ENCODE measurements around the gene NFAM1.
A peak's percentile ranks its signal among the peaks of the same experiment; 100 is the strongest.

NFAM1 gene

DNA sequence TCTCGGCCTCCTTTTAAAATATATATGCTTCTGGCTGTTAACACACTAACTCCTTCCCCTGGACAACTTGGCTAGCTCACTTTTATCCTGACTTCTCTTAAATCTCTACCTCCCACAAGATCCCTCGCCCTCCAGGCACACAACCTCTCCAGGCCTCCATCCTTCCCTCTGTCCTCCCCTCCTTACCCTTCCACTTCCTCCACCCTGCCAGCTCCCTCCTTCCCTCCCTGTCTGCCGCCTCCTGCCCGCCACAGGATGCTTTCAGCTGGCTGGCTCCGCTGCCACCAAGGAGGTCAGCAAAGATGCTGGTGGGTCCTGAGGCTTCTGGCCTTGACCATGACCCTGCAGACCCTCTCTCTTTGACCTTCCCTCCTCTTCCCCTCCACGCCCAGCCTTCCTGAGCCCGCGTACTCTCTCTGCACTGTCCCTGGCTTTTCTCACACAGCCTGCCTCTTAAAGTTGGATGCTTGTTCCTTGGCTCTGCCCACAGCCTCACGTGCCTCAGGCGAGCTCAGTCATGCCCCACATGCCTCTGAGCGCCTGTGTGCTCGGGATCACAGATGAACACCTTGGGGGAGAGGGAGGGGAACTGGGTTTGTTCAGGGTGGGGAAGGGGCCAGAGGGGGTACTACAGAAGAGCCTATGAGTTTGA lies 6.7 kb downstream of the NFAM1 start:
- no peak for TF ChIP-seq PAX5 (IDR thresholded peaks at IDR 0.05; ENCODE audit: insufficient read depth, low read length, severe bottlenecking)
- no peak for TF ChIP-seq POLR2A (IDR thresholded peaks at IDR 0.05; ENCODE audit: low read depth, low read length)
- TF ChIP-seq POU2F2 (IDR thresholded peaks at IDR 0.05; ENCODE audit: low read depth, low read length): no peak
- TF ChIP-seq SPI1 (IDR thresholded peaks at IDR 0.05; ENCODE audit: low read depth, low read length): no peak
- no peak for TF ChIP-seq POLR2AphosphoS5 (IDR thresholded peaks at IDR 0.05; ENCODE audit: low read depth, low read length)
- no peak for TF ChIP-seq TAF1 (IDR thresholded peaks at IDR 0.05; ENCODE audit: low read depth, low read length)
- FAIRE-seq: no peak
- DNase-seq (ENCODE audit: insufficient read length, low spot score): no peak

DNA sequence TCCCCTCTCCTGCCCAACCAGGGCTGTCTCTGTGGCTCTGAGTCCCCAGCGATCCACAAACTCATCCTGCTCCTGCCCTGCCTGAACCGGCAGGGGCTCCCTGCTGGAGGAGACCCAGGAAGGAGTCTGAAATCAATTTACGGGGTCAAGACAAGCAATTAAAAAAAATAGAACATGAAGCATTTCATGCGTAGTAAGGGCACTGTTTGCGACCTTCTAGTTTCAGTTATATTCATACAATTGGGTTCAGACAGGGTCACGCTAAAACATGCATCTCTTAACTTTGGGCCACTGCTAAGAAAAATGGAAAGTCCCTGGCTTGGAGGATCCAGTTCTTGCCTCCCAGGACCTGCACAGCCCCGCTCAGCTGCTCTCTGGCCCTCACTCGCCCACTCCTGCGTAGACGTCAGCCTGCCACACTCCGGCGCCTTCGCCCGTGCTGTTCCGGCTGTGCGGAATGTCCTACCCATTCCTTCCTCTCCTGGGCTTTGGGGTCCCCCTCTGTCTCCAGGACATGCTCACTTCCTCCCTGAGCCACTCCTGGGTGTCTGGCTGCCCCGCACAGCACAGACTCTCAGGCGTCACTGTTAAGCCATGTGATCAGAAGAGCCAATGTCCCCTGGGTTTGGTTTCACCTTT lies 12.8 kb downstream of the NFAM1 start:
- no peak for TF ChIP-seq TAF1 (IDR thresholded peaks at IDR 0.05; ENCODE audit: low read depth, low read length)
- peak; percentile 85 for TF ChIP-seq SPI1 (IDR thresholded peaks at IDR 0.05; ENCODE audit: low read depth, low read length)
- peak; percentile 55 for DNase-seq (ENCODE audit: insufficient read length, low spot score)
- peak; percentile 82 for FAIRE-seq

DNA sequence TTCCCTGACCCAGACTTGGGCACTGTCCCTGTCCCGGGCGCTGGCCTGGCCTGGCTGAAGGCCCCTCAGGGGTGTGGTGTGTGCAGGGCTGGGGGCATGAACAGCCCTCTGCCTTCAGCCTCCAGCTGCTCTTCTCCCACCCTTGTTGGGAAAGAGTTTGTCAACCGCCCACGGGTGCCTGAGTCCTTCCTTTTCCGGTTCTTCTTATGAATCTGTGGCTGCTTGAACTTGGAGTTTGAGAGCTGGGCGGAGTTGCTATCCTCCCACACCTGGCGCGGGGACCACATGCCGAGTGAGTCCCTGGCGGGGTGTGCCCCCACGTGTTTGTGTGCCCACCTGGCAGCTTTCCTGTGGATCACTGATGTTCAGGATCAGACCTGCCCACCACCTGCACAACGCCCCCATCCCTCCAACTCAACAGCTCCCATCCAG lies 13.4 kb downstream of the NFAM1 start:
- DNase-seq (ENCODE audit: insufficient read length, low spot score) (no peak), FAIRE-seq (peak; percentile 50)
- no peak for TF ChIP-seq SPI1 (IDR thresholded peaks at IDR 0.05; ENCODE audit: low read depth, low read length)

DNA sequence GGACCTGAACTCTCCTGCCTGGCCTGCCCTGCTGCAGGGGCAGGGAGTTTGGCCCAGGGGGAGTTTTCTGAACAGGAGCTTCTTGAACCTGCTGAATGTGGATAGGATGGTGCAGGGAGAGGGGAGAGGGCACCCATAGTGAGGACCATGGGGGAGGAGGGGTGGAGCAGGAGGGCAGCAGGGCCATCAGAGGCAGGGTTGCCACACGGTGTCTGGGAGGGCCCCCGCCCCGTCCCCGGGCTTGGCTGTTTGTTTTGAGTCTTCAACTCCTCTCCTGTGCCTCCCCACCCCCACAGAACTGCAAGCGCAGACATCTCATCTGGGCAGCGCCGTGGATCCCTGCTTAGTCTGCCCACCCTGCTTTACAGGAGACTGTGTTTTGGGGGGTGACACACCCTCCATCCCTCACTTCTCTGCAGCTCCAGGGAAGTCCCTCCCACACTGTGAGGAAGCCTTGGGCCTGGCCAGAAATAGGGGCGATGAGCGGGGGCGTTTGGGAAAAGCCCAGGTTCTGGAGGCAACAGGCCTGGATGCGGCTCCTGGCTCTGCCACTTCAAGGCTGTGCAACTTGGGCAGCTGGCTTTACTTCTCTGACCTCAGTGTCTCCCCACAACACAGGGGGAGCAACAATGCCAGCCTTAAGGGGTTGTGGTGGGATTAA lies 14.4 kb downstream of the NFAM1 start:
- DNase-seq (ENCODE audit: insufficient read length, low spot score) (no peak), FAIRE-seq (no peak)
- TF ChIP-seq POU2F2 (IDR thresholded peaks at IDR 0.05; ENCODE audit: low read depth, low read length): no peak
- TF ChIP-seq SPI1 (IDR thresholded peaks at IDR 0.05; ENCODE audit: low read depth, low read length): no peak
- TF ChIP-seq PAX5 (IDR thresholded peaks at IDR 0.05; ENCODE audit: insufficient read depth, low read length, severe bottlenecking): no peak

DNA sequence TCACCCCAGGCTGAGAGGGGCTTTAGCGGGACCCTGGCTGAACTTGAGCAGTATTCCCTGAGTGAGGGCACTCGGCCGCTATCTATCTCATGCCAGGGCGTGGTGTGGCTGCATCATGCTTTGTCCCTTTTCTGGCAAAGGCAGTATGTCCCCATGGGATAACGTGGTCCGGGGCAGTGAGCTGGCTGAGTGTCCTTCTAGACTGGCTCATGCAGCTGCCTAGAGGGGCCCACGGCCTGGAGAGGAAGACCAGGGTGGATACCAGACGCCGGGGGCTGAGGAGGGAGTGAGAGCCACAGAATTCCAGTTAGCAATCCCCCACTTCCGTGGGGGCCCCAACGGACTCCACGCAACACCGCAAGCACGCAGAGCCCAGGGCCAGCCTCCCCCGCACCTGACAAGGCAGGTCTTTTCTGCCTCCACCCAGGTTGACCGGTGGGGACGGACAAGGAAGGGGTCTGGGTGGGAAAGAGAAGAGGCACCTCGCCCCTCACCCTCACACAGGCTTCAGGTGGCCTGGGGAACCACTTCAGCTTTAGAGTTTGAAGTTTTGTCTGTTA lies 15.5 kb downstream of the NFAM1 start:
- FAIRE-seq (no peak), DNase-seq (ENCODE audit: insufficient read length, low spot score) (no peak)
- no peak for TF ChIP-seq POLR2A (IDR thresholded peaks at IDR 0.05; ENCODE audit: low read depth, low read length)
- no peak for TF ChIP-seq POLR2AphosphoS5 (IDR thresholded peaks at IDR 0.05; ENCODE audit: low read depth, low read length)
- no peak for TF ChIP-seq TAF1 (IDR thresholded peaks at IDR 0.05; ENCODE audit: low read depth, low read length)
- no peak for TF ChIP-seq PAX5 (IDR thresholded peaks at IDR 0.05; ENCODE audit: insufficient read depth, low read length, severe bottlenecking)
- no peak for TF ChIP-seq POU2F2 (IDR thresholded peaks at IDR 0.05; ENCODE audit: low read depth, low read length)
- TF ChIP-seq SPI1 (IDR thresholded peaks at IDR 0.05; ENCODE audit: low read depth, low read length): no peak

DNA sequence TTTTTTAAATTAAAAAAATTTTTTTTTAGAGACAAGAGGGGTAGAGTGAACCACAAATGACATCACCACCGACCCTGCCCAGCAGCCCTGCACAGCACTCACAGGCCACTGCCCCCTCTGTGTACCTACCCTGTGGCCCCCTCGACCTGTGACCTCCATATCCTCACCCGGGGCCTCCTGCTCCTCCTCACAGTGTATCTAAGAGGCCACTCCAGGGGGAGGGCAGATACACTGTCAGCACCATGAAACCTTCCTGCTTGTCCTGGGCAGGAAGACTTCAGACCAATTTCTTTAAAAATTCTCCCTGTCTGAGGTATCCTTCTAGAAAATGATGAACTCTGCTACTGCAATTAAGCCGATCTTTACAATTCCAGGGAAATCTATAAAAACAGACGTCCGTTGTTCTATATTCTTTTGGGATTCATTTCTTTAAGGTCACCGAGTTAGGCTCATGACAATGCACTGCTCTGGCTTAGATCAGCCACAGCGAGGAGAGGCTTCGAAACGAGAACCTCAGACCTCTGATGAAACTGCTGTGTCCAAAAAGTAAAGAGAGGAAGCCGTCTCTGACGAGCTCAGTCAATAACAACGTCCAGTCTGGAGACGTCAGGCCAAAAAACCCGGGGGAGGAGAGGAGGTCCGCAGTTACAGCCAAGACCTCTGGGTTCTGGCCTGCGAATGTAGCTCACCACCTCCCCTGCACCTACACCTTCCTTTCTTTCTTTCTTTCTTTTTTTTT lies 17.5 kb downstream of the NFAM1 start:
- no peak for DNase-seq (ENCODE audit: insufficient read length, low spot score)
- no peak for FAIRE-seq
- TF ChIP-seq POLR2AphosphoS5 (IDR thresholded peaks at IDR 0.05; ENCODE audit: low read depth, low read length) (no peak), POLR2A (IDR thresholded peaks at IDR 0.05; ENCODE audit: low read depth, low read length) (no peak), POU2F2 (IDR thresholded peaks at IDR 0.05; ENCODE audit: low read depth, low read length) (no peak), TAF1 (IDR thresholded peaks at IDR 0.05; ENCODE audit: low read depth, low read length) (no peak), SPI1 (IDR thresholded peaks at IDR 0.05; ENCODE audit: low read depth, low read length) (no peak), PAX5 (IDR thresholded peaks at IDR 0.05; ENCODE audit: insufficient read depth, low read length, severe bottlenecking) (no peak)

DNA sequence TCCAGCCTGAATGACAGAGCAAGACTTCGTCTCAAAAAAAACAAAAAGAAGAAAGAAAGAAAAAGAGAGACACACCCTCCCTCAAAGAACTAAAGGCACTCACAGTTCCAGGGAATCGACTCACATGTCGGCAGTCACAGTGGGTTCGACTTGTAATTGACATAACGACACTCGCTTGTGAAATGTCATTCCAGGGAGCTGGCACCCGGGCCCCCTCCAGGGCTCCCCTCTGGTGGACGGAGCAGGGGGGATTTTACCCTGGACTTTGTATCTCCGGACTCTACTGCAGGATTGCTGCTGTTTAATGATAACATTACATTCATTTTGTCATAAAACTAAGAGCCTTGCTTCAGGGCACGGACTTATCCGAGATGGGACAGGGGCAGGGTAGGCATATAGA lies 18.2 kb downstream of the NFAM1 start:
- FAIRE-seq (no peak), DNase-seq (ENCODE audit: insufficient read length, low spot score) (no peak)
- no peak for TF ChIP-seq POLR2A (IDR thresholded peaks at IDR 0.05; ENCODE audit: low read depth, low read length)
- TF ChIP-seq SPI1 (IDR thresholded peaks at IDR 0.05; ENCODE audit: low read depth, low read length): no peak
- TF ChIP-seq PAX5 (IDR thresholded peaks at IDR 0.05; ENCODE audit: insufficient read depth, low read length, severe bottlenecking): no peak
- no peak for TF ChIP-seq POU2F2 (IDR thresholded peaks at IDR 0.05; ENCODE audit: low read depth, low read length)
- no peak for TF ChIP-seq POLR2AphosphoS5 (IDR thresholded peaks at IDR 0.05; ENCODE audit: low read depth, low read length)
- TF ChIP-seq TAF1 (IDR thresholded peaks at IDR 0.05; ENCODE audit: low read depth, low read length): no peak

DNA sequence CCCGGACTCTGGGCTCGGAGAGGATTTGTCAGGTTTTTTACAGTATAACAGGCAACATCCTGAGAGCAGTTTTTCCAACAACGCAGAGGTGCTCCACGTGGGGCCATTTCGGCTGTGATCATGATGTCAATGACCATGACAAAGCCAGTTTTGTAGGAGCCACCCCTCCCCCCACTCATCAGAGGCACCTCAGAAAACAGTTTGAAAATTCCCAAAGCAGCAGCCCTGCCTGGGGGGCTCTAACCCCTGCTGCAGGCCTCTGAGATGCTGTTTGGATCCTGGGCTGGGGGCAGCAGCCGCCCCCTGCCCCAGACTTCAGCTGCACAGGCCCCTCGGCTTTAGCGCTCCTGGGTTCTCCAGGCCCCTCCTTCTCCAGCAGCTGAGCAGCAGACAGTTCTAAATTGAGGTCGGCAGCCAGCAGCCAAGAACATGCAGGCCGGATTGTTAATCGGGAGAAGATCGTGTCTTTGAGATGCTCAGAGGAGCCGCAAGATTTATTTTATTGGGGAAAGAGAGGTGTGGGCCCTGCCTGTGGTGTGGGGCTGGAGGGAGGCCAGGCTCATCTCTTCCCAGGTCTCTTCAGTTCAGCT lies 19.4 kb downstream of the NFAM1 start:
- DNase-seq (ENCODE audit: insufficient read length, low spot score): no peak
- TF ChIP-seq POLR2AphosphoS5 (IDR thresholded peaks at IDR 0.05; ENCODE audit: low read depth, low read length) (no peak), PAX5 (IDR thresholded peaks at IDR 0.05; ENCODE audit: insufficient read depth, low read length, severe bottlenecking) (no peak), TAF1 (IDR thresholded peaks at IDR 0.05; ENCODE audit: low read depth, low read length) (no peak), POU2F2 (IDR thresholded peaks at IDR 0.05; ENCODE audit: low read depth, low read length) (no peak), SPI1 (IDR thresholded peaks at IDR 0.05; ENCODE audit: low read depth, low read length) (no peak), POLR2A (IDR thresholded peaks at IDR 0.05; ENCODE audit: low read depth, low read length) (no peak)
- FAIRE-seq: no peak

DNA sequence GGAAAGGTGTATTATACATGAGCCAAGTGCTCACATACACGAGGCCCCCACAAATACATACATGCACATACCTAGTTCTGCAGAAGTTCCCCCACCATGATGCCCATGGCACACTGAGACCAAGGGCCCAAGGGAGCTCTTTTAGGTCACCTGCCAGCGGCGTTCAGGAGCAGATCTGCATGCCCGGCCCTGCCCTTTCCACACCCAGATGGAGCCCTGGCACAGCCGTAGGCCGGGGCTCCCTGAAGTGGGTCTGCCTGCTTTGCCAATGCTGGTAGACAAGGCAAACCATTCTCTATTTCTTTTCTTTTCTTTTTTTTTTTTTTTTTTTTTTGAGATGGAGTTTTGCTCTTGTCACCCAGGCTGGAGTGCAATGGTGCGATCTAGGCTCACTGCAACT lies 21.5 kb downstream of the NFAM1 start:
- FAIRE-seq (no peak), DNase-seq (ENCODE audit: insufficient read length, low spot score) (no peak)
- TF ChIP-seq SPI1 (IDR thresholded peaks at IDR 0.05; ENCODE audit: low read depth, low read length): no peak
- no peak for TF ChIP-seq TAF1 (IDR thresholded peaks at IDR 0.05; ENCODE audit: low read depth, low read length)
- TF ChIP-seq POLR2AphosphoS5 (IDR thresholded peaks at IDR 0.05; ENCODE audit: low read depth, low read length): no peak
- TF ChIP-seq POU2F2 (IDR thresholded peaks at IDR 0.05; ENCODE audit: low read depth, low read length): no peak
- no peak for TF ChIP-seq POLR2A (IDR thresholded peaks at IDR 0.05; ENCODE audit: low read depth, low read length)
- TF ChIP-seq PAX5 (IDR thresholded peaks at IDR 0.05; ENCODE audit: insufficient read depth, low read length, severe bottlenecking): no peak
